PC-9 (cell line): ENCODE results near the gene CDH24. TPM values are rescaled to one million over a fixed set of nuclear protein-coding genes. Genes with fewer than 3 reads are reported as not detected.

ENCODE experiments used
- BruUV-seq: library from RNA; stranded (reverse); fragments of 400-500 nt; replicated peaks from 2 replicates; lab custom pipeline; 2021; lab: Mats Ljungman, UMichigan
- CTCF ChIA-PET: fragments of 300-600 bp; sonication (Branson Sonifier 250); formaldehyde crosslinking; loops from one replicate; lab custom pipeline; 2022; ENCODE audit warnings: antibody characterized with exemption; lab: Charles Lee
- POLR2A ChIA-PET: fragments of 300-600 bp; sonication (Branson Sonifier 250); formaldehyde crosslinking; loops from one replicate; lab custom pipeline; 2022; ENCODE audit warnings: antibody characterized with exemption; ENCODE audit not compliant: unreplicated experiment; lab: Charles Lee
- DNase-seq, 2 experiments: peaks; one replicate each; pipeline versions ENCODE4 v3.0.0 to v3.0.0-alpha.2; 2015 to 2022; ENCODE audit warnings: mixed read lengths in 1 of 2
- H2AFZ ChIP-seq: fragments of 200-600 bp; sonication (generic); 2 replicates; pipeline ENCODE4 v1.8.1; 2017; ENCODE audit warnings: antibody characterized with exemption
- H3F3A ChIP-seq: fragments of 200-600 bp; sonication (generic); 2 replicates; pipeline ENCODE4 v1.8.1; 2017; ENCODE audit warnings: antibody characterized with exemption, mild to moderate bottlenecking, low read depth; ENCODE audit not compliant: insufficient read depth
- H3K27ac ChIP-seq: fragments of 200-600 bp; sonication (generic); 2 replicates; pipeline ENCODE4 v1.6.1; 2016; ENCODE audit warnings: mixed run types
- H3K27me3 ChIP-seq: fragments of 200-600 bp; sonication (generic); 2 replicates; pipeline ENCODE4 v1.6.1; 2016; ENCODE audit warnings: low read depth, mixed run types; ENCODE audit not compliant: insufficient read depth
- H3K36me3 ChIP-seq: fragments of 200-600 bp; sonication (generic); 2 replicates; pipeline ENCODE4 v1.6.1; 2016; ENCODE audit warnings: low read depth, mixed run types
- H3K4me1 ChIP-seq: fragments of 200-600 bp; sonication (generic); replicated peaks from 2 replicates; pipeline ENCODE4 v1.6.1; 2016; ENCODE audit warnings: mixed run types; ENCODE audit not compliant: insufficient read depth
- H3K4me2 ChIP-seq: fragments of 200-600 bp; sonication (generic); 2 replicates; pipeline ENCODE4 v1.6.1; 2017; ENCODE audit warnings: mixed run types
- H3K4me3 ChIP-seq: fragments of 200-600 bp; sonication (generic); 2 replicates; pipeline ENCODE4 v1.6.1; 2016; ENCODE audit warnings: mixed run types
- H3K79me2 ChIP-seq: fragments of 200-600 bp; sonication (generic); 2 replicates; pipeline ENCODE4 v1.6.1; 2017; ENCODE audit warnings: low read depth, mixed run types
- H3K9me2 ChIP-seq: fragments of 200-600 bp; sonication (generic); 2 replicates; pipeline ENCODE4 v1.8.1; 2017; ENCODE audit warnings: mild to moderate bottlenecking; ENCODE audit not compliant: insufficient read depth
- H3K9me3 ChIP-seq: fragments of 200-600 bp; sonication (generic); 2 replicates; pipeline ENCODE4 v1.8.1; 2016; ENCODE audit warnings: low read depth; ENCODE audit not compliant: insufficient read depth
- H4K20me1 ChIP-seq: fragments of 200-600 bp; sonication (generic); 2 replicates; pipeline ENCODE4 v1.8.1; 2017; ENCODE audit not compliant: insufficient read depth
- EZH2 ChIP-seq: fragments of 200-600 bp; sonication (generic); IDR thresholded peaks from 2 replicates; pipeline ENCODE4 v1.8.0; 2017; ENCODE audit warnings: antibody characterized with exemption, low read depth
- intact Hi-C: fragments of 100-400 bp; cut with micrococcal nuclease; formaldehyde crosslinking; loops from one replicate; pipeline ENCODE4 v1.10.0; 2022; ENCODE audit not compliant: unreplicated experiment
- total RNA-seq: library from RNA; stranded (reverse); gene quantifications from 2 replicates; pipeline ENCODE4 v1.2.3, GENCODE V29; 2021
- TF ChIP-seq, protein P1 (sequence below): fragments of 200-600 bp; sonication (generic); conservative IDR thresholded peaks from 2 replicates; pipeline ENCODE4 v1.6.1; 2017; ENCODE audit warnings: mixed run types, antibody characterized with exemption, mild to moderate bottlenecking, moderate library complexity

CDH24 gene
- total RNA-seq, 1 experiment from 2014 or later: 16.4 TPM

DNA sequence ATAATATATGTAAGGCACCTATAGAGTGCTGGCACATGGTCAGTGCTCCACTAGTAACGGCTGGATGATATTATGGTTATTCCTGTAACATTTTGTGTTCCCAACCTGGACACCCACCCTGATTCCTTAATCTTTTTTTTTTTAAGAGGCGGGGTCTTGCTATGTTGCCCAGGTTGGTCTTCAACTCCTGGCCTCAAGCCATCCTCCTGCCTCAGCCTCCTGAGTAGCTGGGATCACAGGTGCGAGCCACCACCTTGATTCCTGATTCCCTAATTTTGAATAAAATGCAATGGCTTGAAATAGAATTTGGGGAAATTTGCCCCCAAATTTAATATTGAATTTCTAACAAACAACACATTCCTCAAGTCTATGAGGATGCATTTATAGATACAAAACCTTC lies 54.7 kb downstream of the CDH24 start:
- intact Hi-C loops: no loop called here
- no peak for DNase-seq
- Histone ChIP-seq H3K4me2 (no peak overlapping the region), H3K27ac (no peak overlapping the region), H4K20me1 (no peaks in the 10 kb centered on the region), H2AFZ (no peak overlapping the region), H3K79me2 (no peaks in the 10 kb centered on the region), H3K4me3 (no peak overlapping the region), H3F3A (peaks cover 7% of the 10 kb centered on the region; the same call in 1 of the 2 replicates), H3K9me2 (no peaks in the 10 kb centered on the region), H3K27me3 (no peaks in the 10 kb centered on the region), H3K9me3 (no peaks in the 10 kb centered on the region), H3K36me3 (no peaks in the 10 kb centered on the region), H3K4me1 (peaks cover 18% of the 10 kb centered on the region)
- POLR2A ChIA-PET: interaction anchor here (0.7 kb wide), 1 partner anchor 39 kb away, joined by 4 read pairs; no protein-coding TSS in a partner anchor
- no peak for TF ChIP-seq EZH2
- TF ChIP-seq, protein P1, sequence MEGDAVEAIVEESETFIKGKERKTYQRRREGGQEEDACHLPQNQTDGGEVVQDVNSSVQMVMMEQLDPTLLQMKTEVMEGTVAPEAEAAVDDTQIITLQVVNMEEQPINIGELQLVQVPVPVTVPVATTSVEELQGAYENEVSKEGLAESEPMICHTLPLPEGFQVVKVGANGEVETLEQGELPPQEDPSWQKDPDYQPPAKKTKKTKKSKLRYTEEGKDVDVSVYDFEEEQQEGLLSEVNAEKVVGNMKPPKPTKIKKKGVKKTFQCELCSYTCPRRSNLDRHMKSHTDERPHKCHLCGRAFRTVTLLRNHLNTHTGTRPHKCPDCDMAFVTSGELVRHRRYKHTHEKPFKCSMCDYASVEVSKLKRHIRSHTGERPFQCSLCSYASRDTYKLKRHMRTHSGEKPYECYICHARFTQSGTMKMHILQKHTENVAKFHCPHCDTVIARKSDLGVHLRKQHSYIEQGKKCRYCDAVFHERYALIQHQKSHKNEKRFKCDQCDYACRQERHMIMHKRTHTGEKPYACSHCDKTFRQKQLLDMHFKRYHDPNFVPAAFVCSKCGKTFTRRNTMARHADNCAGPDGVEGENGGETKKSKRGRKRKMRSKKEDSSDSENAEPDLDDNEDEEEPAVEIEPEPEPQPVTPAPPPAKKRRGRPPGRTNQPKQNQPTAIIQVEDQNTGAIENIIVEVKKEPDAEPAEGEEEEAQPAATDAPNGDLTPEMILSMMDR: no peak
- BruUV-seq: no TSS peak
- CTCF ChIA-PET: interaction anchor here (0.6 kb wide), 2 partner anchors 109 to 401 kb away, joined by 4 to 6 read pairs; no protein-coding TSS in a partner anchor

DNA sequence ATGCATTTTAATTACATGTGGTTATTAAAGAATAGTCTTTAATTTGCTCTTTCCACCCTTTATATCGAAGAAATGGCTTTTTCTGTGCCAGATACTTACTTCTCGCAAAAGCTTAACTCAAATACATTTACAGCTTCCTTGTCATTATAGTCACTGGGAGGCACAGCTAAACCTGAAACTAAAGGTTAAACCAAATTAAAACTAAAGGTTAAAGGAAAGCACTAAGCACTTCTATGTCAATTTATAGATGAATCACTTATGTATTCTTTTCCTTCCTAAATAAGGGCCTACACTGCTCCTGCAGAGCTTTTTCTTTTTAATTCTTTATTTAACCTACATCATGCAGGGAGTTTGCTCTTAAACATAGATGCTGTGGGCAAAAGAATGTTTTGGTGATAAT lies 56.5 kb downstream of the CDH24 start:
- Histone ChIP-seq H2AFZ (no peak overlapping the region), H3K79me2 (no peaks in the 10 kb centered on the region), H3F3A (peaks cover under 1% of the 10 kb centered on the region; the same call in 1 of the 2 replicates), H3K4me3 (no peak overlapping the region), H3K9me3 (no peaks in the 10 kb centered on the region), H3K36me3 (no peaks in the 10 kb centered on the region), H3K27me3 (no peaks in the 10 kb centered on the region), H3K4me2 (no peak overlapping the region), H3K9me2 (no peaks in the 10 kb centered on the region), H3K27ac (no peak overlapping the region), H4K20me1 (no peaks in the 10 kb centered on the region), H3K4me1 (peaks cover 10% of the 10 kb centered on the region)
- POLR2A ChIA-PET: no interaction called here
- DNase-seq: no peak
- intact Hi-C loops: no loop called here
- TF ChIP-seq EZH2: no peak
- TF ChIP-seq, protein P1: no peak
- no TSS peak for BruUV-seq
- CTCF ChIA-PET: interaction anchor here (0.7 kb wide), 1 partner anchor 18 kb away, joined by 18 read pairs; no protein-coding TSS in a partner anchor

DNA sequence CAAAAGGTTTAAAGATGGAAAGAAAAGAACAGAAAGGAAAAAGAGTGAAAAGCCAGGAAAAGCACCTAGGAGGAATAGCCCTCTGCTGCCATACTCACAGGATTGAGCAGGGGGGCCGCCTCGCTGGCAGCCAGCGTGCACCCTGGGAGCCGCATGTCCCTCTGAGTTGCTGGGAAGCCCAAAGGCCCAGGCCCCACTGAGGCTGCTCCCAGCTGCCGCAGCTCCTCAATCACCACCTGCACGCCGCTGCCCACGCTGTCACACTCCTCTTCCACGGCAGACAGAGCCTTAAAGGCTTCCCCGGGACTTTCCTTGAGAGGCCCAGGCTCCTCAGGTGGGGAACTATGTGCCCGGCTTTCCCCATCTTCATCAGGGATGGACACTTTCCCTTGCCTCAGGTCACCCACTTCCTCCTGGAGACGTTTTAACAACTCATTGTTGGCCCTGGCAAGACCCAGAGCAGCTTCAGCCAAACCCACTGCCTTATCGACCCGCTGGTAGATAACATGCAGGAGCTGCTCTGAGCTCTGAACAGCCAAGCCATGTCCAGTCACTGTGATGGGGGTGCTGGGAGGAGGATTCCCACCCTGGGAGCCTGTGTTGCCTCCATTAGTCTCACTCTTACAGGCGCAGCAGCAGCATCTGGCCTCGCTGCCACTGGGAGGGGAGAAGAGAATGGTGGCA lies 58.8 kb downstream of the CDH24 start:
- H4K20me1 ChIP-seq: no peaks in the 10 kb centered on the region
- H3K4me3 ChIP-seq: no peak overlapping the region
- H3K4me1 ChIP-seq: no peaks in the 10 kb centered on the region
- no peak overlapping the region for H3K4me2 ChIP-seq
- TF ChIP-seq, protein P1: no peak
- TF ChIP-seq EZH2: no peak
- no TSS peak for BruUV-seq
- H3K9me2 ChIP-seq: no peaks in the 10 kb centered on the region
- H3K36me3 ChIP-seq: no peaks in the 10 kb centered on the region
- peaks cover 4% of the 10 kb centered on the region; the same call in 1 of the 2 replicates for H3F3A ChIP-seq
- H3K27me3 ChIP-seq: no peaks in the 10 kb centered on the region
- H3K9me3 ChIP-seq: no peaks in the 10 kb centered on the region
- no peaks in the 10 kb centered on the region for H3K79me2 ChIP-seq
- no peak overlapping the region for H2AFZ ChIP-seq
- no peak for DNase-seq
- H3K27ac ChIP-seq: no peak overlapping the region
- POLR2A ChIA-PET: no interaction called here
- intact Hi-C loops: no loop called here
- CTCF ChIA-PET: interaction anchor here (0.5 kb wide), 1 partner anchor 1230 kb away, joined by 3 read pairs; no protein-coding TSS in a partner anchor
